AG09319 (cell line): ENCODE results near the gene WIF1.

Experiments used
- DNase-seq: peaks from one replicate; pipeline ENCODE4 v3.0.0-alpha.2; 2010; ENCODE audit warnings: low read depth; ENCODE audit errors: extremely low read depth
- TF ChIP-seq, protein P1 (sequence below): IDR thresholded peaks from 2 replicates; pipeline ENCODE4 v1.5.1; 2011; ENCODE audit warnings: low read depth, mild to moderate bottlenecking, inconsistent platforms, low read length, moderate library complexity

Gene WIF1

DNA sequence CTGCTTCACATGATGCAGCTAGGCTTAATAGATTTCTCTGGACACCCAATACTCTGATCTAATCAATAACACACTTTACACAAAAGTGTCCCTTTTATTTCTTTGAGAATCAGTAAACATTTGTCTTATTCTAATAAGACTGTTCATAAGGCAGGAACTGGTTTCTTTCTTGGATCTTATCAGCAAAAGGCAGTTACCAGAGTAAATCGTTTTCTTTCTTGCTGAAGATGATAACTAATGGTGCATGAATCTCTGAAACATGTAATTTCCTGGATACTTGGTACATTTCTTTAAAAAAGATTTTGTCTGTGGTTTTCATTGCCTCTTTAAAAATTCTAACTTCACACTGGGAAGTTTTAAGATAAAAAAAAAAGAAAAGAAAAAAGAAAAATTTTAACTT lies 39.6 kb downstream of the WIF1 start:
- TF ChIP-seq, protein P1, sequence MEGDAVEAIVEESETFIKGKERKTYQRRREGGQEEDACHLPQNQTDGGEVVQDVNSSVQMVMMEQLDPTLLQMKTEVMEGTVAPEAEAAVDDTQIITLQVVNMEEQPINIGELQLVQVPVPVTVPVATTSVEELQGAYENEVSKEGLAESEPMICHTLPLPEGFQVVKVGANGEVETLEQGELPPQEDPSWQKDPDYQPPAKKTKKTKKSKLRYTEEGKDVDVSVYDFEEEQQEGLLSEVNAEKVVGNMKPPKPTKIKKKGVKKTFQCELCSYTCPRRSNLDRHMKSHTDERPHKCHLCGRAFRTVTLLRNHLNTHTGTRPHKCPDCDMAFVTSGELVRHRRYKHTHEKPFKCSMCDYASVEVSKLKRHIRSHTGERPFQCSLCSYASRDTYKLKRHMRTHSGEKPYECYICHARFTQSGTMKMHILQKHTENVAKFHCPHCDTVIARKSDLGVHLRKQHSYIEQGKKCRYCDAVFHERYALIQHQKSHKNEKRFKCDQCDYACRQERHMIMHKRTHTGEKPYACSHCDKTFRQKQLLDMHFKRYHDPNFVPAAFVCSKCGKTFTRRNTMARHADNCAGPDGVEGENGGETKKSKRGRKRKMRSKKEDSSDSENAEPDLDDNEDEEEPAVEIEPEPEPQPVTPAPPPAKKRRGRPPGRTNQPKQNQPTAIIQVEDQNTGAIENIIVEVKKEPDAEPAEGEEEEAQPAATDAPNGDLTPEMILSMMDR, result no peak
- no peak for DNase-seq

DNA sequence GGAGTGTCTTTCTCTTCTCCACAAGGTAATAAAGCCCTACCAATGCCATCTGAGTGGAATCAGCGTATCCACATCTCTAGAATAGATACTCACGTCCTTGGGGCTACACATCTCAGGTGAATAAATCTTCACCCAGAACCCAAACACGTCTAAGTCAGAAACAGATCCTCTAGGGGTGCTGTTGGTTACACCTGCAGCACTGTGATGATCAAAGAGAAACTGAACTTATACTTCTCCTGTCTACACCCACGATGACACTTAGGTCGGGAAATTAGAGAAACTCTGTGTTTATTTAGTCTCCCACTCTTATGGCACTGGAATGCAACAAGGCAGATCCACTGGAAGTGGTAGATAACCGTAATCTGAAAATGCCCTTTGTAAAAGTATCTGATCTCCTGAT lies 46.2 kb downstream of the WIF1 start:
- DNase-seq, result no peak
- TF ChIP-seq, protein P1, result no peak

DNA sequence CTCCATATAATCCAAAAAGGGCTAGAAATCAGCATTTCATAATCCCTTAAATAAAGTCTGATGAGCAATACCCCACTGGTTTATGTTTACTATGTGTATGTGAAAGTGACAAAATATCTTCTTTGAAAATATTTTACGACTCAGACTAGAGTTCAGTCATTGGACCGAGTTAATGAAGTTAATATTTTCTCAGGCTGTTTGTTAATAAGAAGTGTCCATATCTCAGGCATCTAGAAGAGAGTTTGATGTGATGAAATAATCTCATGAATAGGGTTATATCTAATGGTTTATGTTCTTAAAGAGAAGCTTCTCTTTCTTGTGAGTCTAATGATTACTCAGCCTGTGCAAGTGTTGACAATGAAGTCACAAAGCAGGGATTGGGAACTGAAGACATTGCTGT lies 51.8 kb downstream of the WIF1 start:
- TF ChIP-seq, protein P1, result no peak
- no peak for DNase-seq

DNA sequence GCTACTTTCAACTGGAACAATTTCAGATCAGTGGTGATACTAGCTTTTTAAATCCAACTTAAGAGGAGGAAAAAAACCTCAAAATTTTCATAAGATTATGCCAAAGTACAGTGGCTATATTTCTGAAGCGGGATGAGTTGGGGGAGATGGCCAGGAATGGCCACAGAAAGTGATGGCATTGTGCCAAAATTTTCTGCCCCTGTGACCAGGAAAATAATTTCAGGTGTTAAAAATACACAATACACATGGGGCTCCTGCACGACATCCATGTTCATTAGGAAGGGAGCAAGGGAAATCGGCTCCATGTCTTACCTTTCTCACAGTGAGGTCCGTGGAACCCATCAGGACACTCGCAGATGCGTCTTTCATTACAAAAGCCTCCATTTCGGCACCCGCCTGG lies 53.7 kb downstream of the WIF1 start:
- TF ChIP-seq, protein P1, result no peak

DNA sequence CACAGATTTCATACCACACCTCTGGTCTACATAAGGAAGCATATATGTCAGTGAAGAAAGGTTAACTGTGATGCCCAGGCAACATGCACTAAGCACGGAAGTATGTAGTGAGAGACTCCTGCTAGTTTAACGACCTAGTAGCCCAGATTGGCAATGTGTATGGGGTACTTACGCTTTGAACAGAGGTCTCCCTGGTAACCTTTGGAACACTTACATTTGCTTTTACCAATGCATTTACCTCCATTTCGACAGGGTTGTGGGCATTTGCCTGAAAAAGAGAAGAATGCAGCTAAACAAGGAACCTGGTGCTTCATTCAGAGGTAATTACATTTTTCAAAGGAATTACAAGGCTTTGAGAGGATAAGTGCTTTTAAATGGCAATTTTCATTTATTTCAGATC lies 65.2 kb downstream of the WIF1 start:
- TF ChIP-seq, protein P1, result no peak
- DNase-seq, result no peak

More for the DNA sequence above, 53.7 kb downstream of the WIF1 start:
- DNase-seq, result no peak

DNA sequence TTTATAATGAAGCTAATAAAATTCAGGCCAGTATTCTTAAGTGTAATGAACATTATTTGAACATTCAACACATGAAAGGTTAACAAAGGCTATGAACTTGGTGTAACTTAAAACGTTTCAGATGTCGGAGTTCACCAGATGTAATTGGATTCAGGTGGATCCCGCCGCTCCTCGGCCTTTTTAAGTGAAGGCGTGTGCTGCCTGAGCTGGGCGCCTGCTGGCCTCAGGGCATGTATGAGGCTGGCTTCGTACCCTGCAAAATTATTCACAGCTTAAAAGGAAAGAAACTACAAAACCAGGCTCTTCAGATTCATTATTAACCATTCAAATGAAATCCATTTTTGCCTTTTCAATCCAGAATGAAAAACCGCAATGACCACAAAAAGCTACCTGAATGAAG lies 69.9 kb downstream of the WIF1 start:
- TF ChIP-seq, protein P1, result no peak
- no peak for DNase-seq

DNA sequence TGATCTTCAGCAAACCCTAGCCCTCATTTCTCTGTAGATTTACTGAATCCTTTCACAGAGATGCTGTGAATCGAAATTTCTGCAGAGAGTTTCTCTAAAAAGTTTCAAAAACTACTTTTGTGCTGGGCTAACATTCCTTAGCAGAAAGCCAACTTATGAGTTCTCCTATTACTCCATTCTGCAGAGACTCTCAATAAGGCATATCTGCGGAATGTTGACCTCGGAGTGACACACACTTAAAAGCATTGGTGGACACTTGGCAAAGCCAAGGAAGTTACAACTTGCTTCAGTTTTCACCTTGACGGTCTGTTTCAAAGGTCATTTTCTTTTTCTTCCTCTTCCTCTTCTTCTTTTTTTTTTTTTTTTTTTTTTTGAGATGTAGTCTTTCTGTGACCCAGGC lies 75.8 kb downstream of the WIF1 start:
- TF ChIP-seq, protein P1, result no peak
- no peak for DNase-seq
